GM10248 (cell line): ENCODE measurements around the gene PPRC1.

Experiments
- CTCF ChIA-PET: fragments of 300-600 bp; sonication (Branson Sonifier 250); formaldehyde crosslinking; extraction: SDS; loops from one replicate; lab custom pipeline; 2021; ENCODE audit warnings: antibody characterized with exemption; lab: Yijun Ruan, JAX
- POLR2A ChIA-PET: fragments of 350-650 bp; sonication (Branson Sonifier 250); formaldehyde crosslinking; extraction: SDS; loops from one replicate; lab custom pipeline; 2020; ENCODE audit warnings: antibody characterized with exemption; lab: Yijun Ruan, JAX
- DNase-seq: peaks from one replicate; pipeline ENCODE4 v3.0.0; 2012; ENCODE audit errors: extremely low spot score
- TF ChIP-seq, protein P1 (sequence below): IDR thresholded peaks from 2 replicates; pipeline ENCODE4 v1.5.1; 2012; ENCODE audit warnings: mild to moderate bottlenecking, low read depth; ENCODE audit errors: extremely low read depth, missing control alignments, control extremely low read depth

Gene PPRC1

DNA sequence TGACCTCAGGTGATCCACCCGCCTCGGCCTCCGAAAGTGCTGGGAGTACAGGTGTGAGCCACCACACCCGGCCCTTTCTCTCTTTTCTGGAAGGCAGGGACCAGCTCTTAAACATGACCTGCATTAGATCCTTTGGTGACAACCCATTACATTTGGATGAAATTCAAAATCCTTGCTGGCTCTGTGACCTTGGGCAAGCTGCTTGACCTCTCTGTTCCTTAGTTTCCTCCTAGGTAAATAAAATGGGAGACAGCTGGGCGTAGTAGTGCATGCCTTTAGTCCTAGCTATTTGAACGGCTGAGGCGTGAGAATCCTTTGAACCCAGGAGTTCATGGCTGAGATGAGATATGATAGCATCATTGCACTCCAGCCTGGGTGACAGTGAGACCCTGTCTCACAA lies 36.4 kb upstream of the PPRC1 start:
- ChIA-PET POLR2A (no interaction called here), CTCF (interaction anchor here (1.9 to 2.5 kb wide), 2 partner anchors 24 to 255 kb away, joined by 4 to 10 read pairs; no protein-coding TSS in a partner anchor)
- no peak for DNase-seq
- TF ChIP-seq, protein P1, sequence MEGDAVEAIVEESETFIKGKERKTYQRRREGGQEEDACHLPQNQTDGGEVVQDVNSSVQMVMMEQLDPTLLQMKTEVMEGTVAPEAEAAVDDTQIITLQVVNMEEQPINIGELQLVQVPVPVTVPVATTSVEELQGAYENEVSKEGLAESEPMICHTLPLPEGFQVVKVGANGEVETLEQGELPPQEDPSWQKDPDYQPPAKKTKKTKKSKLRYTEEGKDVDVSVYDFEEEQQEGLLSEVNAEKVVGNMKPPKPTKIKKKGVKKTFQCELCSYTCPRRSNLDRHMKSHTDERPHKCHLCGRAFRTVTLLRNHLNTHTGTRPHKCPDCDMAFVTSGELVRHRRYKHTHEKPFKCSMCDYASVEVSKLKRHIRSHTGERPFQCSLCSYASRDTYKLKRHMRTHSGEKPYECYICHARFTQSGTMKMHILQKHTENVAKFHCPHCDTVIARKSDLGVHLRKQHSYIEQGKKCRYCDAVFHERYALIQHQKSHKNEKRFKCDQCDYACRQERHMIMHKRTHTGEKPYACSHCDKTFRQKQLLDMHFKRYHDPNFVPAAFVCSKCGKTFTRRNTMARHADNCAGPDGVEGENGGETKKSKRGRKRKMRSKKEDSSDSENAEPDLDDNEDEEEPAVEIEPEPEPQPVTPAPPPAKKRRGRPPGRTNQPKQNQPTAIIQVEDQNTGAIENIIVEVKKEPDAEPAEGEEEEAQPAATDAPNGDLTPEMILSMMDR: no peak

DNA sequence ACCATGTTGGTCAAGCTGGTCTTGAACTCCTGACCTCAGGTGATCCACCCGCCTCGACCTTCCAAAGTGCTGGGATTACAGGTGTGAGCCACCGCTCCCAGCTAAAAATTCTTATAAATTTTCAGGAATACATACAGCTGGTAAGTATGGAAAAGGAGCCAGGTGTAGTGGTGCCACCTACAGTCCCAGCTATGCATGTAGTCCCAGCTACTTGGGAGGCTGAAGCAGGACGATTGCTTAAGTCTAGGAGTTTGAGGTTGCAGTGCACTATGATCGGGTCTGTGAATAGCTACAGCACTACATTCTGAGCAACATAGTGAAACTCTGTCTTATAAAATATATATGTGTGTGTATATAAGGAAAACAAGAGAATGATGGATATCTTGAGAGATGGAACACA lies 31.7 kb upstream of the PPRC1 start:
- ChIA-PET CTCF (interaction anchor here (1.2 to 12.3 kb wide), 6 partner anchors 12 to 499 kb away, joined by 3 to 65 read pairs (median 6); no protein-coding TSS in a partner anchor), POLR2A (interaction anchor here (0.5 kb wide), 1 partner anchor 281 kb away, joined by 4 read pairs; no protein-coding TSS in a partner anchor)
- TF ChIP-seq, protein P1: no peak

DNA sequence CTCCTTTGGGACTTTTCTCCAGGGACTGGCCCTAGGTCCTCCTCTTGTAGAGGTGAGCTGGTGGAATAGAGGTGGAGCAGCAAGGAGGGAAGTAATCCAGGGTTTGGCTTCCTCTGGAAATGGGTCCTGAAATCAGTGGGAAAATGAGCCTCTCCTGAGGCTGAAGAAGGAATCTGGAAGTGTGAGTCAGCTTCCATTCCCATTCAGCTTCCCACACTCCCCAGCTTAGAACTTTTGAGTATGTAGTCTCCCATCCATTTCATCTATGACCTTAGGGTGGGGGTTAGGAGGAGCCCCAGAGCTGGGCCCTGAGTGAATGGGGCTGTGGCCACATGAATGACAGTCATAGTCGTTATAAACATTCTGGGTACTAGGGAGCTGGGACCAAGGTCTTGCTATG lies 30.4 kb upstream of the PPRC1 start:
- POLR2A ChIA-PET: no interaction called here
- DNase-seq: no peak
- CTCF ChIA-PET: interaction anchor here (0.8 to 12.3 kb wide), 7 partner anchors 8 to 261 kb away, joined by 3 to 65 read pairs (median 6); no protein-coding TSS in a partner anchor
- TF ChIP-seq, protein P1: no peak

More for the DNA sequence above, 31.7 kb upstream of the PPRC1 start:
- DNase-seq: no peak

DNA sequence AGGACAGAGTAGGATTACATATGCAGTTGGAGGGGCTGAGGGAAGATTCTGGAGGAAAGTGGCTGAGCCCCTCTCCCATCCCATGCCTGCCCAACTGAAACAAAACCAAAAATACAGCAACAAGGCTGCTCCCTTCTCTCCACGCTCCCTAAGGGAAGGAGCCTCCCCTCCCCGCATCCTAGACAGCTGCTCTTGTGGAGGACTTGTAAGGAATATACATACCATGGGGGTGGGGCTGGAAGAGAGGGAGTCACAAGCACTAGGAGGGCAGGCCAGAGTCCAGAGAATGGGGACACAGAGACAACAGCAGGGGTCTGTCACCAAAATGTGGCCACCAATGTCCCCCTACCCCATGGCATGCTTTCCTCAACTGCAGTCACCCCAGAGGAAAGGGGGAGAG lies 25.8 kb upstream of the PPRC1 start:
- TF ChIP-seq, protein P1: no peak
- POLR2A ChIA-PET: no interaction called here
- DNase-seq: no peak
- CTCF ChIA-PET: interaction anchor here (1.4 to 12.3 kb wide), 2 partner anchors 25 to 33 kb away, joined by 3 to 65 read pairs; no protein-coding TSS in a partner anchor

DNA sequence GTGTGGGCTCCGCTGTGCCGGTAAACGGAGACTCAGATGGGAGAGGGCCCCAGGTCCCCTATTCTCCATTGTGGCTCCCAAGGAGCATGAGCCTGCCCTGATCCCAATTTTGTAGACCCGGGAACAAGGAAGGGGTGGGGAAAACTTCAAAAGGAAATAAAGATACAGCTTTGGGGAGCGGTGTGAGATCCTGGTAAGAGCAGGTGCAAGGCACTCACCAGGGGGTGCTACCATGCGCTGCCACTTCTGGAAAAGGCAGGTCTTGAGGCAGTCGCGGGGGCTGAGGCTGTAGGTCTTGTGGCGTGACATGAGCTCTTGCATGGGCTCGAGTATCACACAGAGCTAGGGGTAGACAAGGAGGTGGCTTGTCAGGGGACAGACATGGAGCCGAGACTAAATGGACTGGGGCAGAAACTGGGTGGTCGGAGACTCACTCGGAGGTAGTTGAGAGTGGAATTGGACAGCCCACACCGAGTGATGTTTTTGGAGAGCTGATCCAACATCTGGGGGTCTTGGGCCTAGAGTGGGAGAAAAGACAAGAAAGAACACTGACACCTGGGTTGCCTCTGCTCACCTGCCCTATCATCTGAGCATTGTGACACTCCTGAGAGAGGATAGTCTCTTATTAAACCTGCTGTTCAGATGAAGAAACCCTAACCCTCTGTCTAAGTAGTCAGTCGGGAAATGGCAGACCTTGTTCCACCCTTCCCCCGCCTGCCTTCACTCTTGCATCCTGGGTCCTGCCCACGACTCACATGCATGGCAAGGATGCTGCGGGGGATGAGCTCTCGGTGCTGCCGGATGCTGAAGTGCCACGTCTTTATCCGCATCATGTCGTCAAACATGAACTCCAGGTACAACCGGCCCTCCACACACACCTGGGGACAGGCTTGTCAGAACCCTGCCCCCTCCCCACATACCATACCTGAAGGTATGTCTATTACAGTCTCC lies 23.4 kb upstream of the PPRC1 start:
- ChIA-PET POLR2A (no interaction called here), CTCF (interaction anchor here (1.0 to 12.3 kb wide), 8 partner anchors 9 to 274 kb away, joined by 3 to 65 read pairs (median 4); no protein-coding TSS in a partner anchor)
- TF ChIP-seq, protein P1: no peak
- DNase-seq: no peak

DNA sequence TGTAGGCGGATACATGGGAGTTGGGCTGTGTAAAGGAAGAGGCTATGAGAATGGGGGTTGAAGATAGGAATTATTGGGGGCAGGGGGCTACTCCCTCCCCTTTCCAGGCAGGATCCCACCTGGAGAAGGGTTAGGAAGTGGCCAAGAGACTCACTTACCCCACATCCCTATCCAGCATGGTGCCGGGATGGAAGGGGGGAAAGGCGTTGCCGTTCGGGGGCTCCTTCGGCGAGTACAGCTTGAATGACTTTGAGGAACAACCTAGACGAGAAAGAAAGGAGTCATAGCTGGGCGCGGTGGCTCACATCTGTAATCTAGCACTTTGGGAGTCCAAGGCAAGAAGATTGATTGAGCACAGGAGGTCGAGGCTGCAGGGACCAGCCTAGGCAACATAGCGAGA lies 21.6 kb upstream of the PPRC1 start:
- TF ChIP-seq, protein P1: no peak
- ChIA-PET POLR2A (no interaction called here), CTCF (interaction anchor here (0.8 to 12.3 kb wide), 4 partner anchors 9 to 37 kb away, joined by 3 to 65 read pairs (median 8); partner anchors contain the start of gene PPRC1)
- DNase-seq: no peak
